GM18498 (cell line): ENCODE measurements around the gene CHRNE.
"Not testable (repeated sequence)": the region's sequence is repeated elsewhere in the genome, so short reads cannot be mapped to it uniquely, and the experiment has no call there.

ENCODE experiments used
- ATAC-seq: cut with Tn5 transposase; IDR thresholded peaks from one replicate; pipeline ENCODE4 v1.9.1; 2021; ENCODE audit warnings: mild to moderate bottlenecking, moderate library complexity; ENCODE audit not compliant: unreplicated experiment

The CHRNE gene

GRCh38 chr17:4857347-4857746, 45.6 kb downstream of the CHRNE start:
- not testable (repeated sequence) for ATAC-seq

GRCh38 chr17:4856937-4857314, 46.0 kb downstream of the CHRNE start:
- no peak for ATAC-seq

GRCh38 chr17:4856271-4856936, 46.5 kb downstream of the CHRNE start:
- ATAC-seq, result no peak

GRCh38 chr17:4854111-4854681, 48.7 kb downstream of the CHRNE start:
- ATAC-seq, result no peak

GRCh38 chr17:4853208-4853671, 49.7 kb downstream of the CHRNE start:
- ATAC-seq, result no peak

- ATAC-seq, result no peak
Measured at GRCh38 chr17:4852567-4853207, 50.2 kb downstream of the CHRNE start.

- no peak for ATAC-seq
Measured at GRCh38 chr17:4851084-4851483, 51.8 kb downstream of the CHRNE start.

- no peak for ATAC-seq
Measured at GRCh38 chr17:4850246-4850645, 52.7 kb downstream of the CHRNE start.

GRCh38 chr17:4849011-4849536, 53.8 kb downstream of the CHRNE start:
- no peak for ATAC-seq
